GM19025 (cell line): ENCODE results near the gene SLC22A5.

Experiments used
- ATAC-seq: cut with Tn5 transposase; IDR thresholded peaks from one replicate; pipeline ENCODE4 v1.9.1; 2021; ENCODE audit warnings: mild to moderate bottlenecking, low read depth, moderate library complexity; ENCODE audit not compliant: unreplicated experiment

SLC22A5 gene

GRCh38 chr5:132364319-132364718 lies 5.2 kb upstream of the SLC22A5 start:
- ATAC-seq, result no peak

- ATAC-seq, result no peak
These were observed 4.3 kb upstream of the SLC22A5 start for GRCh38 chr5:132365213-132365612.

- no peak for ATAC-seq
These were observed 1.3 kb upstream of the SLC22A5 start for GRCh38 chr5:132368186-132368585.

- ATAC-seq, result no peak
These were observed 470 bp upstream of the SLC22A5 start for GRCh38 chr5:132369007-132369473.

GRCh38 chr5:132370181-132370970 lies 866 bp downstream of the SLC22A5 start:
- ATAC-seq, result no peak

GRCh38 chr5:132370971-132371602 lies 1.6 kb downstream of the SLC22A5 start:
- no peak for ATAC-seq

GRCh38 chr5:132371603-132371994 lies 2.1 kb downstream of the SLC22A5 start:
- ATAC-seq, result no peak

GRCh38 chr5:132372127-132372526 lies 2.6 kb downstream of the SLC22A5 start:
- ATAC-seq, result no peak

GRCh38 chr5:132372542-132372941 lies 3.0 kb downstream of the SLC22A5 start:
- ATAC-seq, result no peak

GRCh38 chr5:132375957-132376356 lies 6.4 kb downstream of the SLC22A5 start:
- no peak for ATAC-seq

- no peak for ATAC-seq
These were observed 7.5 kb downstream of the SLC22A5 start for GRCh38 chr5:132376694-132377641.

- no peak for ATAC-seq
These were observed 8.2 kb downstream of the SLC22A5 start for GRCh38 chr5:132377738-132378137.

- no peak for ATAC-seq
These were observed 9.1 kb downstream of the SLC22A5 start for GRCh38 chr5:132378580-132378979.

- no peak for ATAC-seq
These were observed 10.5 kb downstream of the SLC22A5 start for GRCh38 chr5:132380047-132380446.

- ATAC-seq, result no peak
These were observed 11.2 kb downstream of the SLC22A5 start for GRCh38 chr5:132380741-132381140.

GRCh38 chr5:132381614-132382013 lies 12.1 kb downstream of the SLC22A5 start:
- ATAC-seq, result no peak

GRCh38 chr5:132383261-132383660 lies 13.8 kb downstream of the SLC22A5 start:
- no peak for ATAC-seq

- no peak for ATAC-seq
These were observed 14.5 kb downstream of the SLC22A5 start for GRCh38 chr5:132383984-132384383.

GRCh38 chr5:132384506-132385050 lies 15.1 kb downstream of the SLC22A5 start:
- ATAC-seq, result no peak

GRCh38 chr5:132385326-132386105 lies 16.0 kb downstream of the SLC22A5 start:
- peak; percentile 52 for ATAC-seq
